Activated CD8-positive, alpha-beta memory T cell treated with anti-CD3 and anti-CD28 coated beads for 1 hour (primary cell): ENCODE results near the gene RAPGEF6.
"Not testable (repeated sequence)": the region's sequence is repeated elsewhere in the genome, so short reads cannot be mapped to it uniquely, and the experiment has no call there.

Experiments used
- DNase-seq, 2 donors: peaks; one replicate each; pipeline ENCODE4 v3.0.0-alpha.2; 2020; ENCODE audit warnings: low read depth in 1 of 2; ENCODE audit errors: extremely low read depth in 1 of 2

RAPGEF6 gene, protein sequence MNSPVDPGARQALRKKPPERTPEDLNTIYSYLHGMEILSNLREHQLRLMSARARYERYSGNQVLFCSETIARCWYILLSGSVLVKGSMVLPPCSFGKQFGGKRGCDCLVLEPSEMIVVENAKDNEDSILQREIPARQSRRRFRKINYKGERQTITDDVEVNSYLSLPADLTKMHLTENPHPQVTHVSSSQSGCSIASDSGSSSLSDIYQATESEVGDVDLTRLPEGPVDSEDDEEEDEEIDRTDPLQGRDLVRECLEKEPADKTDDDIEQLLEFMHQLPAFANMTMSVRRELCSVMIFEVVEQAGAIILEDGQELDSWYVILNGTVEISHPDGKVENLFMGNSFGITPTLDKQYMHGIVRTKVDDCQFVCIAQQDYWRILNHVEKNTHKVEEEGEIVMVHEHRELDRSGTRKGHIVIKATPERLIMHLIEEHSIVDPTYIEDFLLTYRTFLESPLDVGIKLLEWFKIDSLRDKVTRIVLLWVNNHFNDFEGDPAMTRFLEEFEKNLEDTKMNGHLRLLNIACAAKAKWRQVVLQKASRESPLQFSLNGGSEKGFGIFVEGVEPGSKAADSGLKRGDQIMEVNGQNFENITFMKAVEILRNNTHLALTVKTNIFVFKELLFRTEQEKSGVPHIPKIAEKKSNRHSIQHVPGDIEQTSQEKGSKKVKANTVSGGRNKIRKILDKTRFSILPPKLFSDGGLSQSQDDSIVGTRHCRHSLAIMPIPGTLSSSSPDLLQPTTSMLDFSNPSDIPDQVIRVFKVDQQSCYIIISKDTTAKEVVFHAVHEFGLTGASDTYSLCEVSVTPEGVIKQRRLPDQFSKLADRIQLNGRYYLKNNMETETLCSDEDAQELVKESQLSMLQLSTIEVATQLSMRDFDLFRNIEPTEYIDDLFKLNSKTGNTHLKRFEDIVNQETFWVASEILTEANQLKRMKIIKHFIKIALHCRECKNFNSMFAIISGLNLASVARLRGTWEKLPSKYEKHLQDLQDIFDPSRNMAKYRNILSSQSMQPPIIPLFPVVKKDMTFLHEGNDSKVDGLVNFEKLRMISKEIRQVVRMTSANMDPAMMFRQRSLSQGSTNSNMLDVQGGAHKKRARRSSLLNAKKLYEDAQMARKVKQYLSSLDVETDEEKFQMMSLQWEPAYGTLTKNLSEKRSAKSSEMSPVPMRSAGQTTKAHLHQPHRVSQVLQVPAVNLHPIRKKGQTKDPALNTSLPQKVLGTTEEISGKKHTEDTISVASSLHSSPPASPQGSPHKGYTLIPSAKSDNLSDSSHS (N-terminal part only)

GRCh38 chr5:131634996-131635683, at the start of gene RAPGEF6:
Gene RAPGEF6, minus strand, starts transcription at chr5:131635229. Its CDS starts 199 bp downstream, at chr5:131635030.
- peak; percentile 85 to 96 for DNase-seq

GRCh38 chr5:131684595-131684994, 49.6 kb upstream of the RAPGEF6 start:
- no peak for DNase-seq

- DNase-seq = no peak
Measured at GRCh38 chr5:131684051-131684450, 49.0 kb upstream of the RAPGEF6 start.

DNA sequence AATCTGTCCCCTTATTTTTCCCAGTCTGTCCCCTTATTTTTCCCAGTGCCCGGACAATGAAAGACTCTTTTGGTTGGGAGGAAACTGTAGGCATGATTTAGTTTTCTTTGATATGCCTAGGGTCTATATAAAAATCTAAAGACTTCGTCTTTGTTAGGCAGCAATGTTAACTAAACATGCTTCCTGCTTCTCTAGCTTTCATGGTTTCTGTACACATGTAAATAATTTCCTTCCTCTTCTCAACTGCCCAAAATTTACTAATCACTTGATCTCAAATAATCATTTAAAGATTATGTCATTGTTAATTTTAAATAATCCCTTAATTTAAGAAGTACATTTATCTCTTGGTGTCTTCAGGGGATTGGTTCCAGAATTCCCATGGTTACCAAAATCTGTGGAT, 47.8 kb upstream of the RAPGEF6 start:
- no peak for DNase-seq

- no peak for DNase-seq
Measured at GRCh38 chr5:131682175-131682574, 47.1 kb upstream of the RAPGEF6 start.

DNA sequence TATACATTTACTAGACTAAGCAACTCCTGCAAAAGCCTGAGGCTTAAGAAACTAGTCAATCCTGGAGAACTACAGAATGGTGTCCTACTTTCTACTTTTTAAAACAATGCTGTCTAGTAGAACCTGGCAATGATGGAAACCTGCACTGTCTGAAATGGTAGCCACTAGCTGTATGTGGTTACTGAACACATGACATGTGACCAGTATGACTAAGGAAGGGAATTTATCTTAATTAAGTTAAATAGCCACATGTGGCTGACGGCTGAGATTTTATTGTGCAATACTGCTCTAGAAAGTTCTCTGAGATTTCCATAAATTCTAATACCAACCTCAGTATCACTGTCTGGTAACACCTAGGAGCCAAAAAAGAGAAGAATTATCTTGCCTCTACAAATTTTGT, 44.9 kb upstream of the RAPGEF6 start:
- DNase-seq = no peak

DNA sequence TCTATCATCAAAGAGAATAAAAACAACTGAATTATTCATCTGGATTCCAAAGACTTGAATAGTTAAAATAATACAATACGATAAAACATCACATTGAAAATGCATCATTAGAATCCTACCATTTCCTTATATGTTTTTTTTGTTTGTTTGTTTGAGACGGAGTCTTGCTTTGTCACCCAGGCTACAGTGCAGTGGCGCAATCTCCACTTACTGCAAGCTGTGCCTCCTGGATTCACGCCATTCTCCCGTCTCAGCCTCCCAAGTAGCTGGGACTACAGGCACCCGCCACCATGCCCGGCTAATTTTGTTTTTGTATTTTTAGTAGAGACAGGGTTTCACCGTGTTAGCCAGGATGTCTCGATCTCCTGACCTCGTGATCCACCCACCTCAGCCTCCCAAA, 43.2 kb upstream of the RAPGEF6 start:
- DNase-seq = not testable (repeated sequence)

- no peak for DNase-seq
Measured at GRCh38 chr5:131677115-131677514, 42.1 kb upstream of the RAPGEF6 start.

- no peak for DNase-seq
Measured at GRCh38 chr5:131672776-131673175, 37.7 kb upstream of the RAPGEF6 start.

DNA sequence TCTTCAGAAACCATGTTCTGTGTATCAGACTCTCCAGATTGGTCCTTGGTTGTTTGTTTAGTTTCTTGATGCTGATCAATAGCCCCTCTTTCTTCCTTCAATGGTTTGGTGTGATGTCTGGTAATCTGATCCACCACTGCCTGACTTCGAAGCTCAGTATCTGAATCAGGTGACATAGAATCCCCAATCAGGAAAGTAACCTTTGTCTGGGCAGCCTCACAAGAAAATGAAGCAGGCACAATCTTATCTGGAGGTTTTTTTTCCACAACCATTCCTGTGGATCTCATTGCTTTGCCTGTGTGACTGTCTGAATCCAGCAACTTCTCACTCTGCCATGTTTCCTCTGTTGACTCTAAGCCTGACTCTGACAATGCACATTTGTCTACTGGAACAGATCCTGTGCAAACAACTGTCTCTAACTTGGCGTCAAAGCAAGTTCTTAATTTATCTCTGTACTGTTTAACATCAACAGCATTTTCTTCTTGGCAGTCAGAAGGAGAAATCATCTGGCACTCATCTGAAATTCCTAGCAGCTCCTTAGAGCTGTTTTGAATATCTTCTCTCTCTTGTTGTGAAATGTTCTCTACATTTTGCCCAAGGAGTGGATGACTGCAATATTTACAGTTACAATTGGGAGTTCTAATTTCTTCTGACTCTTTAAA, 37.1 kb upstream of the RAPGEF6 start:
- no peak for DNase-seq

DNA sequence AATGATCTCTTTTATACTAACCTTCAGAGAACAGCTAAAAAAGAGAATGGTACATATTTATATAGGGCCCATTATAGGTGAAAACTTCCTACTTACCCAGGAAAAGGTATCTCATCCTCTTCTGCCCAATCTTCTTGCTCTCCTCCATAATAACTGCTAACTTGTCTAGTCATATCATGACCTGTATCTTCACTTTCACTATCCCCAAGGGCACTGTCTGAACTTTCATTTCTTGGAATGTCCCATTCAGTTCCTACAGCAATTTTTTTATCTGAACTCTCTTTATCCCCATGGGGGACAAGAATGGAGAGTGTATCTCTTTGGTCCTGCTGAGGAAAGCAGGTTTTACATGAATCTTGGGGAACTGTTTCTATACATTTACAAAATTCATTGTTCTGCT, 36.4 kb upstream of the RAPGEF6 start:
- no peak for DNase-seq

DNA sequence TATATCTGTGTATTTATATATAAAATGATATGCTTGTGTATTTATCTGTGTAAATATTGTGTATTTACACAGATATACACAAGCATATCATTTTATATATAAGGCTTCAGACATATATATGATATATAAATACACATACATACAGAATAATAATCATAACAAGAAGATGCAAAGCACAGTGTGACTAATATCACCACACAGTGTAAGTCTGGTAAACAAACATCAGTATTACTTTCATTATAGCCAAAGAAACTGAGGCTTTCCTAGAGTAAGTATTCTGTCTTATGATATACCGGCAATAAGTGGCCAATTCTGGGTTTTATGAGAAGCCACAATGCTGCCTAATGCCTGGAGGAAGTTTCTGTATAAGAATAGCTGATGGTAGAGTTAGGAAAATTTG, 29.9 kb upstream of the RAPGEF6 start:
- no peak for DNase-seq

- DNase-seq = no peak
Measured at GRCh38 chr5:131661933-131662332, 26.9 kb upstream of the RAPGEF6 start.

DNA sequence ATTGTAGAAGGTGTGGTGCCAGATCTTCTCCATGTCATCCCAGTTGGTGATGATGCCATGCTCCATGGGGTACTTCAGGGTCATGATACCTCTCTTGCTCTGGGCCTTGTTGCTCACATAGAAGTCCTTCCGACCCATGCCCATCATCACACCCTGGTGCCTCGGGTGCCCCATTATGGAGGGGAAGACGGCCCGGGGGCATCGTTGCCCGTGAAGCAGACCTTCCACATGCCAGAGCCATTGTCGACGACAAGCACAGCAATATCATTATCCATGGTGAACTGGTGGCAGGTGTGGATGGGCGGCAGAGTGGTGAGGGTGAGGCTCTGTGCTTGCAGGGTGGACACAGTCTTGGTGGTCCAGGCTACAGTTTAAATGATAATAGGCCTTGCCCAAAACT, 24.8 kb upstream of the RAPGEF6 start:
- no peak for DNase-seq

GRCh38 chr5:131659290-131659689, 24.3 kb upstream of the RAPGEF6 start:
- no peak for DNase-seq

DNA sequence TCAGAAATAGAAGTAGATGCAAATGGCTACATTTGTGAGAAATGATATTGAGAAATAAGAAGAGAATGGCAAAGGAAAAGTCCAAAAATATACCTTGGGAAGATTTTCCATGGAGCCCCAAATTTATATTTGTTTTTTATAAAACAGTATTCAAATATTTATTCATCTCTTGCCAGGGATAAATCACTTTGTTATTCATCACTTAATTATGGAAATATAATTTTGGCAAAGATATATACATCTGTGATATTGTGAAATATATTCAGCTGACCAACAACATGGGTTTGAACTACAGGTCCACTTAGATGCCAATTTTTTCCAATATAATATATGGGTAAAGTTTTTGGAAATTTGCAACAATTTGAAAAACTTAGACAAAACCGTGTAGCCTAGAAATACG, 19.7 kb upstream of the RAPGEF6 start:
- DNase-seq = no peak

DNA sequence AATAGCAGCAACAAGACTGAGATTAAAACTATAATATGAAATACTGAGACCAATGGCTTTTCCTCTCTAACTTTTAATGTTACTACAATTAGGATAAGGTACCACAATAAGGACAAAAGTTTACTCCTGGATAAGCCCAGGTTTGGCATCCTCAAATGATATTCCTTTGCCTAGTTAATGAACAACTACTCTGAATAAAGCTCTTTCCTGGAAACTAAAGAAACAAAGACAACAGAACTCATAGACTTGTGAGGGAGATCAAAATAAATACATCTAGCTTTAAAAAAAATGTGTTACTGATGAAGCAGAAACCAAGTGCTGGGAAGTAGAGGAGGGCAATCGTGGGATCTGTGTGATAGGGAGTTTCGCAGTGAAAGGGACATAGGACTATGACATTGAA, 19.3 kb upstream of the RAPGEF6 start:
- DNase-seq = no peak

DNA sequence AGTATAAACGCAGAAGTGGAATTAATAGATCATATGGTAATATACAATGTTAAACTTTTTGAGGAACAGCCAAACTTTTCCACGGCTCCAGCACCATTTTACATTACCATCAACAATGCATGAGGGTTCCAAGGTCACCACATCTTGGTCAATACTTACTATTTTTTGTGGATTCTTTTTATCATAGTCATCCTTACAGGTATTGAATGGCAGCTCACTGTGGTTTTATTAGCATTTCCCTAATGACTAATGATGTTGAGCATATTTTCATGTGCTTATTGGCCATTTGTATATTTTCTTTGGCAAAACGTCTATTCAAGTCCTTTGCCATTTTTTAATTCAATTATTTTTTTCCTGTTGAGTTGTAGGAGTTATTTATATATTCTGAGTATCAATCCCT, 14.1 kb upstream of the RAPGEF6 start:
- no peak for DNase-seq

DNA sequence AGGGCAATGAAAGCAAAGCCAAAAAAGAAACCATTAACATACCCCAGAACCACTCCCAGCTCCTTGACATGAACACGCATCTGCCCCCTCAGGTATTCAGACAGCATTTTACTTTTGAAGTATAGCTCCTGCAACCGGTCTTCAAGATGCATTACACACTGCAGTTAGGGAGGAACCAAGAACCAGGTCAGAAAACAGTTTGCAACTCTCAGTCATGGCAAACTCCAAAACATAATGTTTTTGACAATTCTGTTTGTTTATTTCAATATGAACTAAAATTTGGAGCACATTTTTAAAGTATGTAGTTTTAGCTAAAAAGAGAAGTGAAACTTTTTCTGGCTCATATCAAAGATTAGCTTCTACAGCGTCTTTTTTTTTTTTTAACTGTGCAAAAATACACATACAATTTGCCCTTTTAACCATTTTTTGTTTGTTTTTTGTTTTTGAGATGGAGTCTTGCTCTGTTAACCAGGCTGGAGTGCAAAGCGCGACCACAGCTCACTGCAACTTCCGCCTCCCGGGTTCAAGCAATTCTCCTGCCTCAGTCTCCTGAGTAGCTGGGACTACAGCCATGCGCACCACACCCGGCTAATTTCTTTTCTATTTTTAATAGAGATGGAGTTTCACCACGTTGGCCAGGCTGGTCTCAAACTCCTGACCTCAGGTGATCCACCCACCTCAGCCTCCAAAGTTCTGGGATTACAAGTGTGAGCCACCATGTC, 12.2 kb upstream of the RAPGEF6 start:
- no peak for DNase-seq
